ENCODE data around the gene ITIH1.

GRCh38 chr3:52742418-52743041, 34.9 kb upstream of the ITIH1 start:
- peak; percentile 64 for TF ChIP-seq CTCF (IDR thresholded peaks at IDR 0.05; ENCODE audit: poor library complexity, severe bottlenecking)
- TF ChIP-seq RAD21 (conservative IDR thresholded peaks at IDR 0.05): peak; percentile 65
- TF ChIP-seq EZH2 (IDR thresholded peaks at IDR 0.05; ENCODE audit: borderline replicate concordance, insufficient read depth, low read length, poor library complexity, severe bottlenecking): no peak
- no peak for TF ChIP-seq POLR2AphosphoS5 (IDR thresholded peaks at IDR 0.05)
- TF ChIP-seq REST (IDR thresholded peaks at IDR 0.05; ENCODE audit: borderline replicate concordance): no peak
- TF ChIP-seq EP300 (conservative IDR thresholded peaks at IDR 0.05; ENCODE audit: poor library complexity, severe bottlenecking): no peak
- no peak for TF ChIP-seq TAF1 (IDR thresholded peaks at IDR 0.05; ENCODE audit: low read depth)
- peak; percentile 64 for TF ChIP-seq SMC3 (conservative IDR thresholded peaks at IDR 0.05; ENCODE audit: poor library complexity)
